ENCODE measurements around the gene CKAP2.
A peak's percentile ranks its signal among the peaks of the same experiment; 100 is the strongest.
"Not testable (repeated sequence)": the region's sequence is repeated elsewhere in the genome, so short reads cannot be mapped to it uniquely, and the experiment has no call there.

CKAP2 gene

DNA sequence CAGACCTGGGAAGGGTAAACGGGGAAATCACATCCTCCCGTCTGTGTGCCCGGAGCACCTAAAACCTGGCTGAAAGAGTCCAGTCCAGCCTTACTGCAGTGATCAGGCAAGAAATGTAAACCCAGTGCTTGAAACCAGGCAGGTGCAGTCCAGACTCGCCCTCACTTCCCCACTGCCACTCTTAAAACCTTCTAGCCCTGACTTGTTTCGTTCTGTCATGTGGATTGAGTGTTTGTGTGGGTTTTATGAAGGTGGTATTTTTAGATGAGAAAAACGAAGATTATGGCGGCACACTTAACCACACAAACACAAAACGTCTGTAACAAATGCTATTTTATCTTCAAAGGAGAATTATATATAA, 839 bp upstream of the CKAP2 start:
- DNase-seq = peak; percentile 71 to 81

DNA sequence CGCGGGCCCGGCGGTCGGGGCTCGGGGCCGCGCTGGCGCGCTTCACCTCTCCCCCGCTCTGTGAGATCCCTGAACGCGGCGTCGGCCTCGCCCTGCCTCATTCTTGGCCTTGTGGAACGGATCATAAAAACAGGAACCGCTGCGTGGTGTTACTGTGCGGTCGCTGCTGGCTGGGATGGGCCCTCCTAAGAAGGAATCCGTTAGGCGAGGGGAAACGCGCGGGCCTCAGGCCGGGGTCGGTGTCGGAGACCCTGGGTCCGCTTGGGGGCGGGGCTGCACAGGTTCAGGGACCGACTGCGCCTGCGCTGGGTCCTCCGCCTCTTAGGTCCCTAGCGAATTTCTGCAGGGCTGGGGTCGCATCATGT, 381 bp downstream of the CKAP2 start:
- peak; percentile 69 to 95 for DNase-seq

DNA sequence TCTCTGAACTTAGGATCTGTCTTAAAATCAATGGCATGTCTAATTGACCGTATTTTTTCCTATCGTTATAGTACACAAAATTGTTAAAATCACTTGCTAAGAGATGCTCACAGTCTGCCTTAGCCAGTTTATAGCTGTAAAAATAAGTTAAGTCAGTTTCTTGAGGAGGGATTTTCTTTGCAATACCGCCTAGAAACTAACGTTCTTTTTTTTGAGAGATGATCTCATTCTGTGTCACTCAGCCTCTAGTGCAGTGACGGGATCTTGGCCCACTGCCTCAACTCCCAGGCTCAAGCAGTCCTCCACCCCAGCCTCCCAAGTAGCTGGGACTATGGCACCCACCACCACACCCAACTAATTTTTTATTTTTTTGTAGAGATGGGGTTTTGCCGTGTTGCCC, 4.4 kb downstream of the CKAP2 start:
- DNase-seq = no peak

DNA sequence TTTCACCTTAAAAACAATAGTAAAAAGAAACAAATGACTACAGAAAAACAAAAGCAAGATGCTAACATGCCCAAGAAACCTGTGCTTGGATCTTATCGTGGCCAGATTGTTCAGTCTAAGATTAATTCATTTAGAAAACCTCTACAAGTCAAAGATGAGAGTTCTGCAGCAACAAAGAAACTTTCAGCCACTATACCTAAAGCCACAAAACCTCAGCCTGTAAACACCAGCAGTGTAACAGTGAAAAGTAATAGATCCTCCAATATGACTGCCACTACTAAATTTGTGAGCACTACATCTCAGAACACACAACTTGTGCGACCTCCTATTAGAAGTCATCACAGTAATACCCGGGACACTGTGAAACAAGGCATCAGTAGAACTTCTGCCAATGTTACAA, 6.0 kb downstream of the CKAP2 start:
- DNase-seq = no peak

DNA sequence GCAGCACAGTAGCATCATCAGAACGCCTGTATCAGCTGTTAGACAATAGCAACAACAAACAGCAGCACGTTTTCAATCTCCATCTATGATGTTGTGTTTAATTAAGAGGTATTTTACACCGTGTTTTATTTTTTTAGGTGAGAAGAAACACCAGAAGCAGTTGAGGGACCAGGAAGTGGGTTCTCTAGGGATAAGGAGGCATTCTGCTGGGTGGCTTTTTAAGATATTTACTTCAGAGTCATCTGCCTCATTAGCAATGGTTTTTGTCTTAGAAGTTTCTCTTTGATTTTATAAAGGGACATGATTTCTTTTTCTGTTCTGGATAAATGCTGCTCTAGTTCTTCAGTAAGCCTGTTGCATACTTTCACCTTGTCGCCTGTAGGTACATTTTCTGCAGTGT, 8.2 kb downstream of the CKAP2 start:
- no peak for DNase-seq

DNA sequence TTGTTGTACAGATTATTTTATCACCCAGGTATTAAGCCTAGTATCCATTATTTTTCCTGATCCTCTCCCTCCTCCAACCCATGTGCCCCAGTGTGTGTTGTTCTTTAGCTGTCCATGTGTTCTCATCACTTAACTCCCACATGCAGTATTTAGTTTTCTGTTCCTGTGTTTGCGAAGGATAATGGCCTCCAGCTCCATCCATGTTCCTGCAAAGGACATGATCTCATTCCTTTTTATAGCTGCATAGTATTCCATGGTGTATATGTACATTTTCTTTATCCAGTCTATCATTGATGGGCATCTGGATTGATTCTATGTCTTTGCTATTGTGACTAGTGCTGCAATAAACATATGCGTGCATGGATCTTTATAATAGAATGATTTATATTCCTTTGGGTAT, 13.2 kb downstream of the CKAP2 start:
- not testable (repeated sequence) for DNase-seq

DNA sequence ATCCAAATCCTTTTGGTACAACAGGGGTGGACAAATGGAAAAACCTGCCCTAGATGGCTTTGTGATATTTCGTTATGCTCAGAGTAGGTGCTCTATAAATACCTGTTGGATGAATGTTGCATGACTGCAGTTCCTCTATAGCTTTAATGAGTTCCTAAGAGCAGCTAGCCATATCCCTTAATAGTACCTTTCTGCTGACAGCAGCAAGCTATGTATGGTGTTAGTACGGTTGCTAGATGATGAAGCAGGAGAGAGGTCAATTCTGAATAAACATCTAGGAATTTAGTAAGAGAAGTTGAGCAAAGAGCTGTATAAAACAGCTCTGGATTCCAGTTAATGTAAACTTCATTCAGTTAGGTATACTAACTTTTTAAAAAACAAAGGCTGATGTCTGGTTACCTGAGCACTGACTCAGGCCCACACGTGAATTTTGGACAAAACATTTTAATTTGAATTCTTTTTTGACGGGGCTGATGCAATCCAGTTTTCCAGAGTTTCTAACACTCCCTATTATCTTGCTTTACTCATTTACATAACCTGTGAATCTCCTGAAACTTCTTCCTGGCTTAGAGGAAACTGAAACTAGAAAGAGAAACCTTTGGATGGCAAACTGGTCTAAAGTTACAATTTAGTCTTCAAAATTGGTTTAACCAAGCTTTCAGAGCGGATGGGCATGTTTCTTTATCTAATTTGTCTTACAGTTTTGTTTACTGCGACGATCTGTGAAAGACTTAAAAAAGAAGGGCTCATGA, 25.6 kb downstream of the CKAP2 start:
- DNase-seq = not testable (repeated sequence)

DNA sequence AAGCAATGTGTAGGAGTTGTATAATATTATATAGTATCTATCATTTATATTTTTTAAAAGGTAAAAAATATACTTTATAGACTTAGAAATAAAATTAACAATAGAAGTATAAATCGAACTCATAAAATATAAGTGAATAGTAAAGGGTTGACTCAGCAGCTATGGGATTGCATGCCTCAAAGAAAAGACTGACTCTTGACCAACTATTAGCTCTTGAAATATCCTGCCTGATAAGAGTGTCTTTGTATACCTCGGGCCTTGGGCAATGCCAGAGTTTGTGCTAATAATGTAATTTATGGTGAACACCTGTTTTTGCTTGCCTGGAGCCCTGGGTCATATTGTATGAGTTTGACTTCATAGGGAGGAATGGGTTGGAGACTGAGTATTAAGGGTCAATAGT, 31.8 kb downstream of the CKAP2 start:
- DNase-seq = not testable (repeated sequence)

DNA sequence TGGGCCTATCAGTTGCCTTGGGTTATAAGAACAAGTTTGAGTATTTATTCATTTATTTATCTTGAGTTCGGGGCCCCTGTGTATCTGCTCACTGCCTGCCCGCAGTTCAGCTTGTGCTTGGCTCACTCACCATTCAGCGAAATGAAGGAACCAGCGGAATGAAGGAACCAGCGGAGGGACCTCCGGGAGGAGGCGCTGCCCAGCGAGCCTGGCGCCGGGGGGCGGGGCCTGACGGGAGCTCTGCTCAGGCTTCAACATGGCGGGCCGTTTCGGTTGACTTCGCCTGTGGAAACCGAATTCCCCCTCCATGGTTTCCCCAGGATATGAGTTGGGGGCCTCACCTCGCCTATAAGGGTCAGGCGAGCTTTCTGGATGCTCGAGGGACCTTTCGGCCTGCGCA, 33.5 kb downstream of the CKAP2 start:
- not testable (repeated sequence) for DNase-seq

DNA sequence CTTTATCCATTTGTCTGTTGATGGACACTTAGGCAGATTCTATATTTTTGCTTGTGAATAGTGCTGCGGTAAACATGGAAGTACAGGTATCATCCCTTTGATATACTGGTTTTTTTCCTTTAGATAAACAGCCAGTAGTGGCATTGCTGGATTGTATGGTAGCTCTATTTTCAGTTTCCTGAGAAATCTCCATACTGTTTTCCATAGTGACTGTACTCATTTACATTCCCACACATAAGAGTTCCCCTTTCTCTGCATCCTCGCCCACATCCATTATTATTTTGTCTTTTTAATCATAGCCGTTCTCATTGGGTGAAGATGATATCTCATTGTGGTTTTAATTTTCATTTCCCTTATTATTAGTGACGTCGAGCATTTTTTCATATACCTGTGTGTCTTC, 35.7 kb downstream of the CKAP2 start:
- not testable (repeated sequence) for DNase-seq

DNA sequence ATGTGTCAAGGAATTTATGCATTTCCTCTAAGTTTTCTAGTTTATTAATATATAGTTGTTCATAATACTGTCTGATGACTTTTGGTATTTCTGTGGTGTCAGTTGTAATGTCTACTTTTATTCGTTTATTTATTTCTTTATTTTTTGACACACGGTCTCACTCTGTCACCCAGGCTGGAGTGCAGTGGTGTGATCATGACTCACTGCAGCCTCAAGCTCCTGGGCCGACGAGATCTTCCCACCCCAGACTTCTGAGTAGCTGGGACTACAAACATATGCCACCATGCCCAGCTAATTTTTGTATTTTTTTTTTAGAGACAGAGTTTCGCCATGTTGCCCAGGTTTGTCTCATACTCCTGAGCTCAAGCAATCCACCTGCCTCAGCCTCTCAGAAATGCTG, 39.0 kb downstream of the CKAP2 start:
- not testable (repeated sequence) for DNase-seq

DNA sequence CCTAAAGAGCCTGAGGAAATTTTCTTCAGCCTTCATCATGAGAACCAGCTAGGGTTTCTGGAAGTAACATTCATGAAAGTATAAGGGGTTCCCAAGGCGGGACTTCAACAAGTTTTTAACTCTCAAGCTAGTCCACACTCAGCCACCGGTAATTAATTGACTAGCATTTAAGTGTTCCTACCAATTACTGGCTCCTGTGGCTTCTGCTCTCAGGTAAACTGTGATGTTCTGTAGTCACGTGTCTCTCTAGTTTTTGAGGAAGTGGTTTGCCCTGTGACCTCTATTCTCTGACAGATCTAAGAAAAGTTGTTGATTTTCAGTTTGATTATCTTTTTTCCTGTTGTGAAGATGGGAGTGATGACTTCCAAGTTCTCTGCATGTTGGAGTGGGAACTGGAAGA, 42.7 kb downstream of the CKAP2 start:
- not testable (repeated sequence) for DNase-seq

DNA sequence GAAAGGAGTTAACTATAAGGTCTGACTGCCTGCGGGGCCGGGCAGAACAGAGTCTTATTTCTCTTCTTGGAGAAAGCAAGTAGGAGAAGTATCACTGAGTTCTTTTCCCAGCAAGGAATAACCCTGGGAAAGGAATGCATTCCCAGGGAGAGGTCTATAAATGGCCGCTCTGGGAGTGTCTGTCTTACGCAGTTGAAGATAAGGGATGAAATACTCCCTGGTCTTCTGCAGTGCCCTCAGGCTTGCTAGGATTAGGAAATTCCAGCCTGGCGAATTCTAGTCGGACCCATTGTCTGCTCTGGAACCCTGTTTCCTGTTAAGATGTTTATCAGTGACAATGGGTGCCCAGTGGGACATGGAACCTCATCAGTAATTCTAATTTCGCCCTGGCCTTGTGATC, 47.0 kb downstream of the CKAP2 start:
- not testable (repeated sequence) for DNase-seq

DNA sequence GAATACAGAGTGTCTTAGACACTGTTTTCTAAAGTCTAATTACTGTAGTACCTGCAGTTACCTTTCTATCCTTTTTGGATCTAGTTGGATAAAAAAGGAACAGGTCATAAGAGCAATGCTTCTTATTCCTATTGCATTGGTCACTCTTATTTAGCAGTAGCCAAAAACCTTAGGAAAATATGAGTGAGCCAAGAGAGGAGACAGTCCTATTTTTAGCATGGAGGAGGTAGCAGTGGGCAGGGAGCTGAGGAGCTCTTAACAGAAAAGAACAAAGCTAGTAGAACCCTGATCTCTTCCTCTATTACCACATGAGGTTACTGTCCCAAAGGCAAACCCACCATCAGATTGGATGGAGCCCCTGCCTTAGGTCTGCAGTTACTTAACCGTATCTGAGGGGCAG, 50.6 kb downstream of the CKAP2 start:
- not testable (repeated sequence) for DNase-seq

DNA sequence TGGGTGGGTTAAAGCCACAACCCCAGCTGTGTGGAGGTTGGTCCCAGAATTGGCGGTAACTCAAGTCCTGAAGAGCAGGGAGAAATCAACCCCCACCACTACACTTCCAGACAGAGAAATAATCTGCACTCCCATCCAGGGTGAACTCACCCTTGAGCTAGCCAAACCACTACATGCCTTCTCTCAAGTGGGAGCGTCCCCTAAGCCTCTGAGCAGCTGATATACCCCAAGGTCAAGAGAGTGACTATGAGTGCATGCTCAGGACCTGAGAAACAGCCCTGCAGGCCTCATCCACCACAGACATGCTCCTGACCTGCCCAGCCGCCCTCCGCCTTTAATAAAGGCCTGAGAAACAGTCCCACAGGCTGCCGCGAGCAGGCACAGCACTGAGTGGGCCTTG, 54.3 kb downstream of the CKAP2 start:
- not testable (repeated sequence) for DNase-seq

DNA sequence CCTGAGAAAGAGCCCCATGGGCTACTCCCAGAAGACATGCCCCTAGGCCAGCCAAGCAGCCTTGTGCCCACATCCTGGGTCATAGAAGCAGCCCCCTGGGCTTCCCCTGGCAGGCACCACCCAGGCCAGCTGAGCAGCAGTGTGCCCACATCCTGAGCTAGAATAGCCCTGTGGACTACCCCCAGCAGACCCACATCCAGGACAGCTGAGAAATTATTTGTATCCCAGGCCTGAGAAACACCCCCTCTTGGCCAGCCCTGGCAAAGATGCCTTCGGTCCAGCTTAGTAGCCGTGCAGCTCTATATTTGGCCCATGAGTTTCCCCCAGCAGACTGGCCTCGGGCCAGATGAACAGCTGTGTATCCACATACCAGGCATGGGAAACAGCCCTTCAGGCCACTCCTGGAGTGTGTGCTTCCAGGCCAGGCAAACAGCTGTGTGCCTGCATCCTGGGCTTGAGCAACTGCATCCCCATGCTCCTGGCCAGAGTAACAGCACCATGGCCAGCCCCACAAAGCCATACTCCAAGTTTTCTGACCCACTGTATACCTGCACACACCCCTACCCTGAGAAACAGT, 55.0 kb downstream of the CKAP2 start:
- DNase-seq = not testable (repeated sequence)

DNA sequence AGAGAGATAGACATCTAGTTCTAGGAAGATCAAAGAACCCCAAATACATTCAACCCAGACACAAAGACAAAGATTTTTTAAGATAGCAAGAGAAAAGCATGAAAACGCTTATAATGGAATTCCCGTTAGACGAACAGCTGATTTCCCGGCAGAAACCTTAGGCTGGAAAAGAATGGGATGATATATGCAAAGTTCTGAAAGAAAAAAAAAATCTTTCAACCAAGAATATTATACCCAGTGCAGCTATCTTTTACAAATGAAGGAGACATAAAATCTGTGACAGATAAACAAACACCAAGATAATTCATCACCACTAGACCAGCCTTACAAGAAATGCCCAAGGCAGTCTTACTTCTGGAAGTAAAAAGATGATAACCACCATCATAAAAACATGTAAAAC, 56.3 kb downstream of the CKAP2 start:
- DNase-seq = not testable (repeated sequence)

DNA sequence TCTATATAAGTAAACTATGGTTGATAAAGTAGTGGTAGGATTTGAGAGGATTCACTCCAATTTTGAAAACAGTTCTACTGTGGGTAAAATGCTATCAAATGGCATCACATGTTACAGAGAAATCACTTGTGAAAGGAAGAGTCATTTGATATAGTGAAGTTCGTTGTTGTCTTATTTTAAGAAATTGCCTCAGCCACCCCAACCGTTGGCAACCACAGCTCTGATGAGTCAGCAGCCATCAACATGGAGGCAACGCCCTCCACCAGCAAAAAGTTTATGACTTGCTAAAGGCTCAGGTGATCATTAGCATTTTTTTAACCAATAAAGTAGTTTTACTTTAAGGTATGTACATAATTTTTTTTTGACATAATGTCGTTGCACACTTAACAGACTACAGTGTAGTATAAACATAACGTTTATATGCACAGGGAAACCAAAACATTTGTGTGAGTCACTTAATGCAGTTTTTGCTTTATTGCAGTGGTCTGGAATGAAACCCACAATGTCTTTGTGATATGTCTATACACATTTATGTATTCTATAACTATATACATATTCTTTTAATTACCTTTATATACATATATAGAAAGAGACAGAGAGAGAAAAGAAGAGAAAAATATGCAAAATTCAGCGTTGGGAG, 58.8 kb downstream of the CKAP2 start:
- DNase-seq = not testable (repeated sequence)

DNA sequence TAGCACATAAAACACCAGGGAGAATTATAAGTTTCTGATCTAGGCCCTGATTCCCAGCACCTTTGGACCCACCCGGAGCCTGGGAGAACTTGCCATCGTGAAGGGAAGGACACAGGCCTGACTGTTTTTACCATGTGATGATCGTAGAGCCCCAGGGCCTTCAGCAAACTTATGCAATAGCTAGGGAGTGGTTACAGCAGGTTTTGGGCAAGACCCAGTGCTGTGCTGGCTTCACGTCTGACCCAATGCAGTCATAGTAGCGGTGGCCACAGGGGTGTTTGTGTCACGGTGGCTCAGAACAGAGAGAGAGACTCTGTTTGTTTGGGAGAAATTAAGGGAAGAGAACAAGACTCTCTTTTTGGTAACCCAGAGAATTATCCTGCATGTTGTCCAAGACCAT, 68.0 kb downstream of the CKAP2 start:
- DNase-seq = not testable (repeated sequence)

Data from NCI-H526 (cell line).